ENCODE data around the gene PDSS2. TPM values are rescaled to one million over a fixed set of nuclear protein-coding genes. Genes with fewer than 3 reads are reported as not detected.

The PDSS2 gene
- total RNA-seq, 2 experiments from 2014 or later = 10.9 to 13.9 TPM

- no peak for DNase-seq
- ChIA-PET CTCF (no interaction called here), POLR2A (no interaction called here)
- no peaks in the 10 kb centered on the region for H3K27me3 Mint-ChIP-seq
- no peak overlapping the region for H3K4me3 Mint-ChIP-seq
- H3K27ac Mint-ChIP-seq = no peak overlapping the region
- peaks cover 42% of the 10 kb centered on the region for H3K9me3 Mint-ChIP-seq
- H3K36me3 Mint-ChIP-seq (ENCODE audit: low read depth) = peaks cover 49% of the 10 kb centered on the region
- H3K4me1 Mint-ChIP-seq = no peaks in the 10 kb centered on the region
These were observed 58.7 kb downstream of the PDSS2 start for GRCh38 chr6:107400616-107401147.

- ChIA-PET CTCF (no interaction called here), POLR2A (no interaction called here)
- no peaks in the 10 kb centered on the region for H3K4me1 Mint-ChIP-seq
- peaks cover 43% of the 10 kb centered on the region for H3K9me3 Mint-ChIP-seq
- no peak for DNase-seq
- peaks cover 48% of the 10 kb centered on the region for H3K36me3 Mint-ChIP-seq (ENCODE audit: low read depth)
- H3K27ac Mint-ChIP-seq = no peak overlapping the region
- no peak overlapping the region for H3K4me3 Mint-ChIP-seq
- H3K27me3 Mint-ChIP-seq = no peaks in the 10 kb centered on the region
These were observed 59.4 kb downstream of the PDSS2 start for GRCh38 chr6:107399935-107400334.

GRCh38 chr6:107398001-107398400 is 61.4 kb downstream of the PDSS2 start:
- no peak for DNase-seq
- Mint-ChIP-seq H3K4me3 (no peak overlapping the region), H3K27ac (no peak overlapping the region), H3K27me3 (no peaks in the 10 kb centered on the region), H3K4me1 (no peaks in the 10 kb centered on the region), H3K36me3 (ENCODE audit: low read depth) (peaks cover 44% of the 10 kb centered on the region), H3K9me3 (peaks cover 36% of the 10 kb centered on the region)
- POLR2A ChIA-PET = no interaction called here
- CTCF ChIA-PET = interaction anchor here (0.6 kb wide), 1 partner anchor 383 kb away, joined by 3 read pairs; no protein-coding TSS in a partner anchor

- CTCF ChIA-PET = interaction anchor here (1.6 kb wide), 1 partner anchor 14 kb away, joined by 3 read pairs; no protein-coding TSS in a partner anchor
These were observed 63.2 kb downstream of the PDSS2 start for GRCh38 chr6:107396211-107396610.

GRCh38 chr6:107392069-107392468 is 67.3 kb downstream of the PDSS2 start:
- H3K27ac Mint-ChIP-seq = no peak overlapping the region
- CTCF ChIA-PET = no interaction called here

More at GRCh38 chr6:107396211-107396610, 63.2 kb downstream of the PDSS2 start:
- DNase-seq = no peak
- no peaks in the 10 kb centered on the region for H3K27me3 Mint-ChIP-seq
- H3K9me3 Mint-ChIP-seq = peaks cover 35% of the 10 kb centered on the region
- H3K36me3 Mint-ChIP-seq (ENCODE audit: low read depth) = peaks cover 37% of the 10 kb centered on the region
- H3K4me3 Mint-ChIP-seq = no peak overlapping the region
- POLR2A ChIA-PET = interaction anchor here (0.7 kb wide), 1 partner anchor 650 kb away, joined by 3 read pairs; no protein-coding TSS in a partner anchor
- H3K27ac Mint-ChIP-seq = no peak overlapping the region
- H3K4me1 Mint-ChIP-seq = no peaks in the 10 kb centered on the region

GRCh38 chr6:107390685-107391435 is 68.5 kb downstream of the PDSS2 start:
- H3K27me3 Mint-ChIP-seq = no peaks in the 10 kb centered on the region
- H3K36me3 Mint-ChIP-seq (ENCODE audit: low read depth) = peaks cover 19% of the 10 kb centered on the region
- no peaks in the 10 kb centered on the region for H3K4me1 Mint-ChIP-seq
- H3K27ac Mint-ChIP-seq = no peak overlapping the region
- DNase-seq = no peak
- H3K9me3 Mint-ChIP-seq = peaks cover 22% of the 10 kb centered on the region
- H3K4me3 Mint-ChIP-seq = no peak overlapping the region
- CTCF ChIA-PET = no interaction called here
- POLR2A ChIA-PET = no interaction called here

More at GRCh38 chr6:107392069-107392468, 67.3 kb downstream of the PDSS2 start:
- Mint-ChIP-seq H3K36me3 (ENCODE audit: low read depth) (peaks cover 22% of the 10 kb centered on the region), H3K9me3 (peaks cover 26% of the 10 kb centered on the region), H3K27me3 (no peaks in the 10 kb centered on the region), H3K4me1 (no peaks in the 10 kb centered on the region), H3K4me3 (no peak overlapping the region)
- DNase-seq = no peak
- POLR2A ChIA-PET = interaction anchor here (0.7 kb wide), 1 partner anchor 982 kb away, joined by 3 read pairs; no protein-coding TSS in a partner anchor

GRCh38 chr6:107390056-107390455 is 69.3 kb downstream of the PDSS2 start:
- Mint-ChIP-seq H3K9me3 (peaks cover 16% of the 10 kb centered on the region), H3K4me1 (no peaks in the 10 kb centered on the region), H3K36me3 (ENCODE audit: low read depth) (peaks cover 17% of the 10 kb centered on the region), H3K27me3 (no peaks in the 10 kb centered on the region), H3K27ac (no peak overlapping the region), H3K4me3 (no peak overlapping the region)
- ChIA-PET POLR2A (no interaction called here), CTCF (no interaction called here)
- DNase-seq = no peak

GRCh38 chr6:107386904-107387303 is 72.5 kb downstream of the PDSS2 start:
- Mint-ChIP-seq H3K27ac (no peak overlapping the region), H3K4me1 (no peaks in the 10 kb centered on the region), H3K4me3 (no peak overlapping the region), H3K27me3 (no peaks in the 10 kb centered on the region), H3K9me3 (no peaks in the 10 kb centered on the region), H3K36me3 (ENCODE audit: low read depth) (no peaks in the 10 kb centered on the region)
- DNase-seq = no peak
- ChIA-PET CTCF (no interaction called here), POLR2A (no interaction called here)

- no peak overlapping the region for H3K27ac Mint-ChIP-seq
- ChIA-PET CTCF (no interaction called here), POLR2A (no interaction called here)
- H3K4me3 Mint-ChIP-seq = no peak overlapping the region
- no peaks in the 10 kb centered on the region for H3K4me1 Mint-ChIP-seq
- H3K36me3 Mint-ChIP-seq (ENCODE audit: low read depth) = no peaks in the 10 kb centered on the region
- no peaks in the 10 kb centered on the region for H3K9me3 Mint-ChIP-seq
- H3K27me3 Mint-ChIP-seq = no peaks in the 10 kb centered on the region
- no peak for DNase-seq
These were observed 73.0 kb downstream of the PDSS2 start for GRCh38 chr6:107386340-107386739.

GRCh38 chr6:107383705-107384104 is 75.7 kb downstream of the PDSS2 start:
- no peak for DNase-seq
- POLR2A ChIA-PET = no interaction called here
- Mint-ChIP-seq H3K9me3 (no peaks in the 10 kb centered on the region), H3K27ac (no peak overlapping the region), H3K4me1 (no peaks in the 10 kb centered on the region), H3K27me3 (no peaks in the 10 kb centered on the region), H3K36me3 (ENCODE audit: low read depth) (no peaks in the 10 kb centered on the region), H3K4me3 (no peak overlapping the region)
- CTCF ChIA-PET = no interaction called here

- Mint-ChIP-seq H3K4me3 (no peak overlapping the region), H3K9me3 (peaks cover 4% of the 10 kb centered on the region), H3K27ac (no peak overlapping the region), H3K27me3 (no peaks in the 10 kb centered on the region), H3K4me1 (no peaks in the 10 kb centered on the region), H3K36me3 (ENCODE audit: low read depth) (peaks cover 9% of the 10 kb centered on the region)
- ChIA-PET POLR2A (no interaction called here), CTCF (interaction anchor here (0.6 kb wide), 2 partner anchors 108 to 620 kb away, joined by 3 read pairs; no protein-coding TSS in a partner anchor)
- DNase-seq = no peak
These were observed 85.1 kb downstream of the PDSS2 start for GRCh38 chr6:107374264-107374663.

- Mint-ChIP-seq H3K9me3 (no peaks in the 10 kb centered on the region), H3K27ac (no peak overlapping the region), H3K27me3 (no peaks in the 10 kb centered on the region), H3K4me1 (no peaks in the 10 kb centered on the region), H3K4me3 (no peak overlapping the region), H3K36me3 (ENCODE audit: low read depth) (no peaks in the 10 kb centered on the region)
- POLR2A ChIA-PET = no interaction called here
- DNase-seq = no peak
- CTCF ChIA-PET = no interaction called here
These were observed 89.9 kb downstream of the PDSS2 start for GRCh38 chr6:107369493-107369892.

- no peaks in the 10 kb centered on the region for H3K4me1 Mint-ChIP-seq
- H3K4me3 Mint-ChIP-seq = no peak overlapping the region
- H3K9me3 Mint-ChIP-seq = peaks cover 4% of the 10 kb centered on the region
- H3K36me3 Mint-ChIP-seq (ENCODE audit: low read depth) = peaks cover 6% of the 10 kb centered on the region
- H3K27ac Mint-ChIP-seq = no peak overlapping the region
- no peak for DNase-seq
- ChIA-PET POLR2A (no interaction called here), CTCF (no interaction called here)
- no peaks in the 10 kb centered on the region for H3K27me3 Mint-ChIP-seq
These were observed 90.9 kb downstream of the PDSS2 start for GRCh38 chr6:107368471-107368870.
